CD14-positive monocyte (primary cell): ENCODE measurements around the gene CACTIN. TPM values are rescaled to one million over a fixed set of nuclear protein-coding genes. Genes with fewer than 3 reads are reported as not detected.

Experiments
- DNase-seq, 3 donors: peaks; one replicate each; pipeline ENCODE4 v3.0.0-alpha.2; 2011 to 2022
- H2AFZ ChIP-seq: 2 replicates; pipeline ENCODE4 v1.6.0; 2012; ENCODE audit warnings: mild to moderate bottlenecking, low read depth, low read length, inconsistent platforms; ENCODE audit not compliant: insufficient read depth, poor library complexity, severe bottlenecking
- H3K27ac ChIP-seq, 2 donors: 1 replicate in 1 of 2; 2 replicates in 1 of 2; pipeline ENCODE4 v1.5.1; 2012 to 2013; ENCODE audit warnings: low read length in 2 of 2, control low read depth in 1 of 2, inconsistent platforms in 1 of 2, low read depth in 1 of 2, mild to moderate bottlenecking in 1 of 2
- H3K27me3 ChIP-seq, 2 donors: one replicate each; pipeline versions ENCODE4 v1.6.0 to v1.6.1; 2011 to 2013; ENCODE audit warnings: low read length in 2 of 2; ENCODE audit not compliant: control insufficient read depth in 2 of 2, insufficient read depth in 2 of 2
- H3K36me3 ChIP-seq, 2 donors: replicated peaks in 1 of 2; 1 replicate in 1 of 2; 2 replicates in 1 of 2; pipeline versions ENCODE4 v1.5.1 to v1.6.1; 2012 to 2013; ENCODE audit warnings: low read length in 2 of 2, control low read depth in 1 of 2, inconsistent platforms in 1 of 2, mild to moderate bottlenecking in 1 of 2; ENCODE audit not compliant: insufficient read depth in 2 of 2, control insufficient read depth in 1 of 2
- H3K4me1 ChIP-seq, 2 donors: 1 replicate in 1 of 2; 2 replicates in 1 of 2; pipeline versions ENCODE4 v1.5.1 to v1.6.1; 2012 to 2013; ENCODE audit warnings: low read length in 2 of 2, control low read depth in 1 of 2, inconsistent platforms in 1 of 2, mild to moderate bottlenecking in 1 of 2, moderate library complexity in 1 of 2; ENCODE audit not compliant: insufficient read depth in 2 of 2, control insufficient read depth in 1 of 2
- H3K4me2 ChIP-seq: replicated peaks from 2 replicates; pipeline ENCODE3; 2012; ENCODE audit warnings: low read length, moderate library complexity, mild to moderate bottlenecking; ENCODE audit not compliant: poor library complexity, severe bottlenecking; ENCODE audit errors: extremely low read depth
- H3K4me3 ChIP-seq, 3 experiments: fragments of 200-600 bp in 1 of 3; sonication (generic) in 1 of 3; replicated peaks in 1 of 3; 1 replicate in 2 of 3; 2 replicates in 1 of 3; pipeline ENCODE4 v1.5.1; 2011 to 2013; ENCODE audit warnings: low read length in 3 of 3, mild to moderate bottlenecking in 3 of 3, control low read depth in 2 of 3, low read depth in 2 of 3, inconsistent platforms in 1 of 3, moderate library complexity in 1 of 3
- H3K79me2 ChIP-seq: 2 replicates; pipeline ENCODE4 v1.6.0; 2012; ENCODE audit warnings: mild to moderate bottlenecking, control low read depth, inconsistent platforms, low read length, moderate library complexity; ENCODE audit not compliant: insufficient read depth
- H3K9ac ChIP-seq: 2 replicates; pipeline ENCODE4 v1.6.0; 2017; ENCODE audit warnings: low read length, mild to moderate bottlenecking; ENCODE audit not compliant: insufficient read depth, poor library complexity, severe bottlenecking
- H3K9me3 ChIP-seq, 2 donors: replicated peaks in 1 of 2; 1 replicate in 1 of 2; 2 replicates in 1 of 2; pipeline versions ENCODE4 v1.5.1 to v1.6.1; 2012 to 2013; ENCODE audit warnings: low read length in 2 of 2, control low read depth in 1 of 2; ENCODE audit not compliant: control insufficient read depth in 1 of 2, insufficient read depth in 1 of 2
- H4K20me1 ChIP-seq: 2 replicates; pipeline ENCODE4 v1.6.0; 2012; ENCODE audit warnings: mild to moderate bottlenecking, low read length, control low read depth, moderate library complexity; ENCODE audit not compliant: insufficient read depth
- H3K27ac Mint-ChIP-seq, 7 donors: one replicate each; pipeline ENCODE4 v1.8.0; 2020; ENCODE audit warnings: mild to moderate bottlenecking in 7 of 7, mixed read lengths in 7 of 7, moderate library complexity in 6 of 7, inconsistent platforms in 2 of 7
- H3K27me3 Mint-ChIP-seq, 3 donors: one replicate each; pipeline ENCODE4 v1.8.0; 2021 to 2022; ENCODE audit warnings: low read depth in 3 of 3, mild to moderate bottlenecking in 3 of 3, mixed read lengths in 3 of 3, moderate library complexity in 3 of 3, inconsistent platforms in 1 of 3
- H3K36me3 Mint-ChIP-seq, 2 donors: one replicate each; pipeline ENCODE4 v1.8.0; 2020; ENCODE audit warnings: mixed read lengths in 2 of 2, inconsistent platforms in 1 of 2, mild to moderate bottlenecking in 1 of 2
- H3K4me1 Mint-ChIP-seq: one replicate; pipeline ENCODE4 v1.8.0; 2020; ENCODE audit warnings: mild to moderate bottlenecking, mixed read lengths
- H3K4me3 Mint-ChIP-seq, 2 donors: one replicate each; pipeline ENCODE4 v1.8.0; 2020; ENCODE audit warnings: mild to moderate bottlenecking in 2 of 2, mixed read lengths in 2 of 2, moderate library complexity in 1 of 2
- H3K9me3 Mint-ChIP-seq, 7 donors: one replicate each; pipeline ENCODE4 v1.8.0; 2020 to 2022; ENCODE audit warnings: mixed read lengths in 7 of 7, mild to moderate bottlenecking in 6 of 7, moderate library complexity in 6 of 7, inconsistent platforms in 2 of 7
- CTCF ChIP-seq: fragments of 200-600 bp; IDR thresholded peaks from one replicate; pipeline ENCODE4 v1.8.0; 2022; ENCODE audit warnings: antibody characterized with exemption, mild to moderate bottlenecking
- WGBS: methylation state at CpG from one replicate; pipeline ENCODE4 v1.1.5; 2013; ENCODE audit warnings: missing lambda C conversion rate; ENCODE audit not compliant: insufficient coverage; 5-methylcytosine and 5-hydroxymethylcytosine counted together
- intact Hi-C, 2 donors: fragments of 100-400 bp; cut with micrococcal nuclease; formaldehyde crosslinking; loops; one replicate each; pipeline versions ENCODE4 v1.15.0 to v1.15.1; 2023
- polyA plus RNA-seq, 3 donors: library from polyadenylated mRNA; depleted of rRNA in 1 of 3; unstranded in 2 of 3; stranded (reverse) in 1 of 3; fragments of 300-500 nt in 2 of 3; fragments of >200 nt in 1 of 3; fragmentation: Illumina TruSeq in 2 of 3; gene quantifications; 1 replicate in 2 of 3; 2 replicates in 1 of 3; pipeline ENCODE4 v1.2.3, GENCODE V29; 2012 to 2021

Gene CACTIN
- polyA plus RNA-seq, 3 donors = 2.5 to 19.4 (median 3.0) TPM

GRCh38 chr19:3658870-3659745, 32.5 kb upstream of the CACTIN start:
- peaks cover 0 to 2% (median 0%) of the 10 kb centered on the region in 3 donors for H3K27me3 Mint-ChIP-seq
- Histone ChIP-seq H3K27me3 (no peaks in the 10 kb centered on the region), H3K9me3 (no peaks in the 10 kb centered on the region), H3K79me2 (no peaks in the 10 kb centered on the region), H3K4me3 (no peak overlapping the region), H3K4me2 (no peak overlapping the region), H4K20me1 (peaks cover 29% of the 10 kb centered on the region), H2AFZ (no peak overlapping the region), H3K9ac (no peak overlapping the region), H3K4me1 (no peaks in the 10 kb centered on the region), H3K36me3 (peaks cover 87 to 91% of the 10 kb centered on the region in 2 donors), H3K27ac (no peak overlapping the region)
- WGBS = 97% methylated on average over 32 of the region's 37 CpGs
- peaks cover 0 to 10% (median 3%) of the 10 kb centered on the region in 7 donors for H3K9me3 Mint-ChIP-seq
- no peak overlapping the region for H3K4me3 Mint-ChIP-seq
- peaks cover 62 to 91% of the 10 kb centered on the region in 2 donors for H3K36me3 Mint-ChIP-seq
- DNase-seq = no peak
- intact Hi-C loops = no loop called here
- H3K27ac Mint-ChIP-seq = peak overlapping the region in 1 of 7 donors; percentile 55
- no peaks in the 10 kb centered on the region for H3K4me1 Mint-ChIP-seq
- TF ChIP-seq CTCF = no peak

DNA sequence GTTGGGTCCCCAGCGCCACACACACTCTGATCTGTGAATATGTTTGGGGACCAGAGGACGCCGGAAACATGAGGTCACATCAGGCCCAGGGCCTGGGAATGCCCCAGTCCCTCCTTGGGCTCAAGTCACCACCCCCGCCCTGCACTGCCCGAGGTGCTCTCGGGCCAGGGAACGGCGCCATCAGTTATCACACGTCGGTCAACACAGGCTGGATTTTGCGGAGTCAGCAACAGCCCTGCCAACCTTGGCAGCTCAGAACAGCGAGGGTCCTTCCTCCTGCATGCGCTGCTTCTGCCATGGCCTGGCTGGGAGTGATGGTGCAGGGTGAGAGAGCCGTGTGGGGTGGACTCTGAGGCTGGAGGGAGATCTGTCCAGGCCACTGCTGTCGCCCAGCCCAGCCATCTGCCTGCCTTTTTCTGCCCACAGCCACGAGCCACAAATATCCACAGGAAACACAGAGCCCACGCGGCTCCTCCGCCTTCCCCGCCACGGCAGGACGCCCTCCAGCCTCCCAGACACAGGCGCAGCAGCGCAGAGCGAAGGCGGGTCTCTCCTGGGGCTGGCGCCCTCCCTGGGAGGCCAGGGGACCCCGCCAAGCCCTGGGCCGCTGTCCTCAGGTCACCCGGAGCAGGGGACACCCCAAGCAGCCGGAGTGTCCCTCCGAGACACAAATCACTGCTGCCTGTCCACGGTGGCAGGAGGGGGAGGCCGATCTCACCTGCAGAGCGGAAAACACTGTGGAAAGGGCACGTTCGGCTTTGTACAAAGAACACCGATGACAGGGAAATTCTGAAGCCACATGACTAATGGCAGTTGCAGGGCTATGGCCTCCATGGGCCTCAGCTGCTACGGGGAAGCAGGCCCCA, 31.6 kb upstream of the CACTIN start:
- Histone ChIP-seq H4K20me1 (peaks cover 22% of the 10 kb centered on the region), H3K36me3 (peaks cover 86 to 91% of the 10 kb centered on the region in 2 donors), H3K27ac (no peak overlapping the region), H3K9me3 (no peaks in the 10 kb centered on the region), H2AFZ (no peak overlapping the region), H3K4me3 (no peak overlapping the region), H3K4me2 (no peak overlapping the region), H3K9ac (no peak overlapping the region), H3K4me1 (no peaks in the 10 kb centered on the region), H3K27me3 (no peaks in the 10 kb centered on the region), H3K79me2 (no peaks in the 10 kb centered on the region)
- TF ChIP-seq CTCF = no peak
- intact Hi-C loops = no loop called here
- peaks cover 0 to 2% (median 0%) of the 10 kb centered on the region in 3 donors for H3K27me3 Mint-ChIP-seq
- H3K9me3 Mint-ChIP-seq = peaks cover 0 to 10% (median 3%) of the 10 kb centered on the region in 7 donors
- H3K27ac Mint-ChIP-seq = no peak overlapping the region
- peaks cover 58 to 90% of the 10 kb centered on the region in 2 donors for H3K36me3 Mint-ChIP-seq
- H3K4me3 Mint-ChIP-seq = no peak overlapping the region
- DNase-seq = no peak
- no peaks in the 10 kb centered on the region for H3K4me1 Mint-ChIP-seq
- WGBS = 93% methylated on average over 38 of the region's 39 CpGs
